Cardiac fibroblast (primary cell): Measurements from ENCODE around the gene SYT1.

Source experiments
- DNase-seq, 2 donors: peaks; one replicate each; pipeline versions ENCODE4 v3.0.0 to v3.0.0-alpha.2; 2010; ENCODE audit warnings: low read depth in 2 of 2
- H3K4me3 ChIP-seq, 2 donors: replicated peaks in 1 of 2; 1 replicate in 1 of 2; 2 replicates in 1 of 2; pipeline ENCODE4 v1.5.1; 2011; ENCODE audit warnings: low read depth in 2 of 2, low read length in 2 of 2, mild to moderate bottlenecking in 2 of 2, moderate library complexity in 1 of 2
- CTCF ChIP-seq: IDR thresholded peaks from one replicate; pipeline ENCODE4 v1.5.1; 2011; ENCODE audit warnings: low read depth, mild to moderate bottlenecking, low read length, inconsistent platforms

The SYT1 gene

GRCh38 chr12:79487386-79488110, 623.0 kb downstream of the SYT1 start:
- TF ChIP-seq CTCF, result no peak
- no peak overlapping the region for H3K4me3 ChIP-seq
- DNase-seq, result no peak
